OCI-LY1 (cell line): ENCODE results near the gene BCORL1.

Experiments
- CTCF ChIP-seq: fragments of 200-600 bp; sonication (generic), shearing (Covaris generic); IDR thresholded peaks from 2 replicates; pipeline ENCODE4 v1.5.1; 2017; ENCODE audit warnings: mild to moderate bottlenecking, antibody characterized with exemption, low read length, moderate library complexity, mixed read lengths
- EZH2 ChIP-seq: fragments of 200-600 bp; sonication (generic), shearing (Covaris generic); IDR thresholded peaks from 2 replicates; pipeline ENCODE4 v1.8.0; 2017; ENCODE audit warnings: borderline replicate concordance, mixed run types, mild to moderate bottlenecking, antibody characterized with exemption, low read length, moderate library complexity, mixed read lengths

- no peak for TF ChIP-seq EZH2
- no peak for TF ChIP-seq CTCF
Observed at GRCh38 chrX:130055103-130055502, 72.7 kb downstream of the BCORL1 start.
